Pericardium fibroblast (primary cell): Measurements from ENCODE around the gene MXRA7. TPM values are rescaled to one million over a fixed set of nuclear protein-coding genes. Genes with fewer than 3 reads are reported as not detected.

Experiments used
- total RNA-seq: library from RNA; depleted of rRNA; stranded (reverse); fragments of >200 nt; gene quantifications from 2 replicates; pipeline ENCODE4 v1.2.3, GENCODE V29; 2015

Gene MXRA7
- 288 and 320 TPM in 2 replicates for total RNA-seq

GRCh38 chr17:76710863-76711611 is at the start of gene MXRA7:
Gene MXRA7 (minus strand): TSS chr17:76710965. CDS start chr17:76710946, 19 bp downstream.

GRCh38 chr17:76737676-76738467 is 27.1 kb upstream of the MXRA7 start, which contains the start of gene MFSD11:
Gene MFSD11 (plus strand): TSS chr17:76738119. CDS start chr17:76738353, 234 bp downstream.

GRCh38 chr17:76737082-76737675 is 26.4 kb upstream of the MXRA7 start, which contains the start of gene SRSF2:
Gene SRSF2 (minus strand): TSS chr17:76737331. CDS start chr17:76737160, 171 bp downstream.

GRCh38 chr17:76726776-76727718 is 16.3 kb upstream of the MXRA7 start, which contains the start of gene METTL23:
Gene METTL23 (plus strand): TSS chr17:76726839. CDS start chr17:76729711, 2,872 bp downstream.

GRCh38 chr17:76726231-76726775 is 15.5 kb upstream of the MXRA7 start, which contains the start of gene JMJD6:
Gene JMJD6 (minus strand): TSS chr17:76726606. CDS start chr17:76726475, 131 bp downstream.

GRCh38 chr17:76643553-76644148 is 67.1 kb downstream of the MXRA7 start, which contains the start of gene ST6GALNAC1:
Gene ST6GALNAC1 (minus strand): TSS chr17:76643757. CDS start chr17:76643638, 119 bp downstream.

Other genes with a start within 250 kb of the MXRA7 start
- 0.43 TPM in 1 of 2 replicates, not detected in the other for gene AANAT, start 243.4 kb downstream of the MXRA7 start, total RNA-seq
- gene RHBDF2, start 209.5 kb downstream of the MXRA7 start, total RNA-seq, result 5.3 and 16.1 TPM in 2 replicates
- gene CYGB, start 173.3 kb downstream of the MXRA7 start, total RNA-seq, result 24.0 and 35.2 TPM in 2 replicates
- 0.94 and 1.9 TPM in 2 replicates for gene PRCD, start 170.9 kb downstream of the MXRA7 start, total RNA-seq
- gene ST6GALNAC2, start 125.1 kb downstream of the MXRA7 start, total RNA-seq, result 0.82 and 2.4 TPM in 2 replicates
- not detected in 2 replicates for gene ST6GALNAC1, start 67.2 kb downstream of the MXRA7 start, total RNA-seq
- 10.0 and 19.8 TPM in 2 replicates for gene JMJD6, start 15.6 kb upstream of the MXRA7 start, total RNA-seq
- 36.5 and 58.8 TPM in 2 replicates for gene METTL23, start 15.9 kb upstream of the MXRA7 start, total RNA-seq
- 115 and 156 TPM in 2 replicates for gene SRSF2, start 26.4 kb upstream of the MXRA7 start, total RNA-seq
- gene MFSD11, start 27.2 kb upstream of the MXRA7 start, total RNA-seq, result 19.6 and 28.2 TPM in 2 replicates
- gene MGAT5B, start 157.4 kb upstream of the MXRA7 start, total RNA-seq, result 1.4 and 2.7 TPM in 2 replicates